Psoas muscle (tissue), 8 donors: ENCODE results near the gene AGAP2. TPM values are rescaled to one million over a fixed set of nuclear protein-coding genes. Genes with fewer than 3 reads are reported as not detected.

Experiments
- ATAC-seq, 4 donors: fragments of 200-7000 bp; cut with Tn5 transposase; one replicate each; pipeline ENCODE4 v1.9.1; 2020; ENCODE audit warnings: moderate library complexity in 3 of 4, mild to moderate bottlenecking in 2 of 4
- DNase-seq, 2 donors: peaks; one replicate each; pipeline ENCODE4 v3.0.0-alpha.2; 2020
- H3K27ac ChIP-seq: fragments of 200-600 bp; one replicate; pipeline ENCODE4 v1.8.0; 2022
- H3K27me3 ChIP-seq, 3 donors: fragments of 200-600 bp in 1 of 3; one replicate each; pipeline versions ENCODE4 v1.6.1 to v1.8.0; 2013 to 2022; ENCODE audit warnings: low read length in 2 of 3, mild to moderate bottlenecking in 2 of 3, moderate library complexity in 1 of 3; ENCODE audit not compliant: insufficient read depth in 3 of 3
- H3K36me3 ChIP-seq, 2 donors: fragments of 200-600 bp in 1 of 2; one replicate each; pipeline versions ENCODE4 v1.6.1 to v1.8.0; 2013 to 2022; ENCODE audit warnings: low read depth in 1 of 2, mild to moderate bottlenecking in 1 of 2, moderate library complexity in 1 of 2; ENCODE audit not compliant: insufficient read depth in 1 of 2
- H3K4me1 ChIP-seq: fragments of 200-600 bp; one replicate; pipeline ENCODE4 v1.8.0; 2022
- H3K4me3 ChIP-seq: fragments of 200-600 bp; one replicate; pipeline ENCODE4 v1.8.0; 2022; ENCODE audit warnings: mild to moderate bottlenecking
- H3K9me3 ChIP-seq: fragments of 200-600 bp; one replicate; pipeline ENCODE4 v1.8.0; 2022
- WGBS, 3 donors: extraction: QIAGEN DNeasy Blood & Tissue Kit; methylation state at CpG; one replicate each; pipeline versions ENCODE4 v1.1.6 to v1.1.7; 2013; 5-methylcytosine and 5-hydroxymethylcytosine counted together
- intact Hi-C, 2 donors: fragments of 100-400 bp; cut with DNase I; formaldehyde crosslinking; loops; one replicate each; pipeline versions ENCODE4 v1.11.0 to v1.14.2; 2022
- polyA plus RNA-seq, 3 donors: library from polyadenylated mRNA; stranded (reverse); fragments of 200-250 nt; gene quantifications; one replicate each; pipeline ENCODE4 v1.2.3, GENCODE V29; 2013
- total RNA-seq, 4 donors: library from RNA; stranded (reverse); fragmentation: NEBNext Ultra II Directional in 2 of 4; extraction: Animal tissue kit (Norgen Biotek cat#: 25700) in 2 of 4; gene quantifications; one replicate each; pipeline versions ENCODE4 v1.2.1 to v1.2.4, GENCODE V29; 2021 to 2023
- TF ChIP-seq, protein P1 (sequence below): fragments of 200-600 bp; IDR thresholded peaks from one replicate; pipeline ENCODE4 v1.8.0; 2022; ENCODE audit warnings: antibody characterized with exemption
- donor health status: healthy with polysubstance abuse.
- donor health status: DM: no; HTN: no; CAD: no; lungs with moderate emphysema.
- donor health status: Bipolar disorder and iron deficiency.
- donor health status: healthy.
- donor health status: DM: yes; HTN: yes; CAD: no.
- donor health status: DM: no; HTN: no; CAD: no.
- donor health status: DM: no; HTN: no; CAD: no.
- donor health status: DM: yes; HTN: yes; CAD: no.

Gene AGAP2
- total and polyA plus RNA-seq, 7 donors, result 2.5 to 9.6 (median 3.9) TPM

DNA sequence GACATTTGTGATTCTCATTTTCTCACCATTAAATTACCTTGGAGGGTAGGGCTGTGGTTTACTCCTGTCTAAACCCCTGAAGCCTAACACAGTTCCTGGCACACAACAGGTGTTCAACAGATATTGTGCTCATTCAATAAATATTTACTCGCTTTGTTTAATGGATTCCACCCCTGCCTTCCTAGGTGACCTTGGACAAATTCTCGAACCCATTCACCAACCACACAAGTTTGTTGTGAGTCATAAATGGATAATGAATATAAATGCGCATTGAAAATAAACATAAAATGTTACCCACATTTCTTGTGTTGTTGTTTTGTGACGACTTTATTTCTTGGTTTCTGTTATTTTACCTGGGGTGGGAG is 43.7 kb upstream of the AGAP2 start:
- WGBS, 3 donors, result 22 to 32% (median 27%) methylated on average over 4 of the region's 4 CpGs

DNA sequence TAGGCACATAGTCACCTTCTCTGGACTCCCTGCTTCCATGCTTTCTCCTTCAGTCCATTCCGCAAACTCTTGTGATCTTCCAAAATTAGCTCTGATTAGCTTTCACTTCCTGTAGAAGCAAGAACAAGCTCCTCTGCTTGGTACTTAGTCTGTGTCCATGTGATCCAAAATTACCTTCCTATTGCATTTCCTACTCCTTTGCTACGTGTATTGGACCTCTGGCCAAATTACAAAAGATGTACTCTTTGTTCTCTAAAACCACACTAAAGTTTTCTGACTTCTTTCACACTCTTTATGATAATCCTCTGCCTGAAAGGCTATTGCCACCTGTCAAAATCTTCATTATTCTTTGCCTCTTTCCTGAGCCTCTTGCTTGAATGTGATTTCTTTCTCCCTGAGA is 43.3 kb upstream of the AGAP2 start:
- WGBS, 3 donors, result 73 to 82% (median 73%) methylated on average over 2 of the region's 2 CpGs
- Histone ChIP-seq H3K27ac (no peak overlapping the region), H3K4me1 (peaks cover 17% of the 10 kb centered on the region), H3K27me3 (no peaks in the 10 kb centered on the region), H3K9me3 (no peaks in the 10 kb centered on the region), H3K4me3 (no peak overlapping the region), H3K36me3 (peaks cover 6 to 41% of the 10 kb centered on the region in 2 donors)
- ATAC-seq (no peak), DNase-seq (no peak)
- TF ChIP-seq, protein P1, sequence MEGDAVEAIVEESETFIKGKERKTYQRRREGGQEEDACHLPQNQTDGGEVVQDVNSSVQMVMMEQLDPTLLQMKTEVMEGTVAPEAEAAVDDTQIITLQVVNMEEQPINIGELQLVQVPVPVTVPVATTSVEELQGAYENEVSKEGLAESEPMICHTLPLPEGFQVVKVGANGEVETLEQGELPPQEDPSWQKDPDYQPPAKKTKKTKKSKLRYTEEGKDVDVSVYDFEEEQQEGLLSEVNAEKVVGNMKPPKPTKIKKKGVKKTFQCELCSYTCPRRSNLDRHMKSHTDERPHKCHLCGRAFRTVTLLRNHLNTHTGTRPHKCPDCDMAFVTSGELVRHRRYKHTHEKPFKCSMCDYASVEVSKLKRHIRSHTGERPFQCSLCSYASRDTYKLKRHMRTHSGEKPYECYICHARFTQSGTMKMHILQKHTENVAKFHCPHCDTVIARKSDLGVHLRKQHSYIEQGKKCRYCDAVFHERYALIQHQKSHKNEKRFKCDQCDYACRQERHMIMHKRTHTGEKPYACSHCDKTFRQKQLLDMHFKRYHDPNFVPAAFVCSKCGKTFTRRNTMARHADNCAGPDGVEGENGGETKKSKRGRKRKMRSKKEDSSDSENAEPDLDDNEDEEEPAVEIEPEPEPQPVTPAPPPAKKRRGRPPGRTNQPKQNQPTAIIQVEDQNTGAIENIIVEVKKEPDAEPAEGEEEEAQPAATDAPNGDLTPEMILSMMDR, result no peak
- intact Hi-C loops, result loop anchor here in 1 of 2 donors (1.0 kb wide), 1 partner anchor 124 kb away; no protein-coding TSS in a partner anchor

More for the DNA sequence above, 43.7 kb upstream of the AGAP2 start:
- H3K27me3 ChIP-seq, result no peaks in the 10 kb centered on the region
- peaks cover 17% of the 10 kb centered on the region for H3K4me1 ChIP-seq
- peak; percentile 1 to 18 (median 6) for ATAC-seq
- peak overlapping the region; percentile 83 for H3K4me3 ChIP-seq
- DNase-seq, result no peak
- intact Hi-C loops, result loop anchor here in 1 of 2 donors (1.0 kb wide), 1 partner anchor 123 kb away; no protein-coding TSS in a partner anchor
- no peaks in the 10 kb centered on the region for H3K9me3 ChIP-seq
- TF ChIP-seq, protein P1, result no peak
- peaks cover 9 to 45% of the 10 kb centered on the region in 2 donors for H3K36me3 ChIP-seq
- H3K27ac ChIP-seq, result peak overlapping the region; percentile 84

DNA sequence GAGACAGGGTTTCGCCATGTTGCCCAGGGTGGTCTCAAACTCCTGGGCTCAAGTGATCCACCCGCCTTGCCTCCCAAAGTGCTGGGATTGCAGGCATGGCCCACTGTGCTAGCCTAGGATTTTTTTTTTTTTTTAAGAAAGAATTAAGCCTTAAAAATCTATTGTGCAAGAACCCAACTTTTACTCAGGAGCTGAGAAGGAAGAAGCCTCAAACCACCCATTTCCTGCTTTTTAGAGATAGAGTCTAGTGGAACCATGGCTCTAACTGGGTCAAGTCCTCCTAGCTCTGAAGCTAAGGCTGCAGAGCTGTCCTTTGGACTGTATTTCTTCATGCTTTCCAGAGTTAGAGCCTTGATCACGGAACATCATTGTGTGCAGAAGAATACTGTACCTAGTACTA is 42.7 kb upstream of the AGAP2 start:
- H3K36me3 ChIP-seq, result peaks cover 2 to 35% of the 10 kb centered on the region in 2 donors
- no peak overlapping the region for H3K4me3 ChIP-seq
- WGBS, 3 donors, result 96 to 99% (median 98%) methylated on average over 3 of the region's 3 CpGs
- TF ChIP-seq, protein P1, result no peak
- ATAC-seq (no peak), DNase-seq (no peak)
- H3K9me3 ChIP-seq, result no peaks in the 10 kb centered on the region
- intact Hi-C loops, result no loop called here
- no peaks in the 10 kb centered on the region for H3K27me3 ChIP-seq
- no peak overlapping the region for H3K27ac ChIP-seq
- peaks cover 17% of the 10 kb centered on the region for H3K4me1 ChIP-seq

DNA sequence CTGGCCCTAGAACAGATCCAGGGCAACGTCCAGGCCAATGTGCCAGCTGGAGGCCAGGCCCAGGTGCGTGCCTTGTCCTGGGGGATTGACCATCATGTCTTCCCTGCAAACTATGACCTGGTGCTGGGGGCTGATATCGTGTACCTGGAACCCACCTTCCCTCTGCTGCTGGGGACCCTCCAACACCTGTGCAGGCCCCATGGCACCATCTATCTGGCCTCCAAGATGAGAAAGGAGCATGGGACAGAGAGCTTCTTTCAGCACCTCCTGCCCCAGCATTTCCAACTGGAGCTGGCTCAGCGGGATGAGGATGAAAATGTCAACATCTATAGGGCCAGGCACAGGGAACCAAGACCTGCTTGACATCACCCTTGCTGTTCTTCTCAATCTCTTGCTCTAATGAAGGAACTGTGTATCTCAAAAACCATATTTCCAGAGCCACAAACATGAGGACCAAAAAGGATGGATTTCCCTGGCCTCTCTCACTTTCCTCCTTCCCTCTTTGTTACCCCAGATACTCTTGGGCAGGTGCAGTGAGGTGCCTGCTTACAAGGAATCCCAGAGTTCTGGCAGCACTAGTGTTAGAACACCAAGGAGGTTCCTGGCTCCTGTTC is 41.8 kb upstream of the AGAP2 start:
- no peak for ATAC-seq
- no peaks in the 10 kb centered on the region for H3K27me3 ChIP-seq
- no peaks in the 10 kb centered on the region for H3K9me3 ChIP-seq
- H3K4me1 ChIP-seq, result peaks cover 17% of the 10 kb centered on the region
- no peak overlapping the region for H3K27ac ChIP-seq
- H3K4me3 ChIP-seq, result no peak overlapping the region
- WGBS, 3 donors, result 71 to 91% (median 77%) methylated on average over 4 of the region's 4 CpGs
- TF ChIP-seq, protein P1, result no peak
- peaks cover 0 to 33% of the 10 kb centered on the region in 2 donors for H3K36me3 ChIP-seq
- no peak for DNase-seq
- intact Hi-C loops, result no loop called here

DNA sequence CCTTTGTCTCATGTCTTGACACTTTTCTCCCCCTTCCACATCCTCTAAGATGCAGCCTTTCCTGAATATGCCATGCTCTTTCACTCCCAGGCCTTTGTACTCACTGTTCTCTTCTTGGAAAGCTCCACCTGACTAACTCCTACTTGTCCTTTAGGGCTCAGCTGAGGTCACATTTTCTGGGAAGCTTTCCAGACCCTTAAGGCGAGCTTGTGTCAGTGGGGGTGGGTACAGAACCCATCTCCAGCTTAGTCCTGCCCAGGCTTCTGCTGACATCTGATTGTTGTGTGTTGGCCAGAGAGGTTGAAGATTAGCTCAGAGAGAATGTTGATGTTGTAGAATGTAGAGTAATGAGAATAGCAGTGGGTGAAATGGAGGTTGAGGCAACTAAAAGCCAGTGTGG is 41.2 kb upstream of the AGAP2 start:
- H3K4me3 ChIP-seq, result no peak overlapping the region
- TF ChIP-seq, protein P1, result no peak
- H3K4me1 ChIP-seq, result peaks cover 17% of the 10 kb centered on the region
- no peak for ATAC-seq
- no peaks in the 10 kb centered on the region for H3K27me3 ChIP-seq
- peaks cover 0 to 32% of the 10 kb centered on the region in 2 donors for H3K36me3 ChIP-seq
- no peaks in the 10 kb centered on the region for H3K9me3 ChIP-seq
- 32 to 68% (median 40%) methylated on average over 1 of the region's 1 CpG for WGBS, 3 donors
- DNase-seq, result no peak
- no peak overlapping the region for H3K27ac ChIP-seq
- intact Hi-C loops, result no loop called here
